Measurements from ENCODE around the gene UBXN7. TPM values are rescaled to one million over a fixed set of nuclear protein-coding genes. Genes with fewer than 3 reads are reported as not detected.

The UBXN7 gene
- total RNA-seq, 6 experiments from 2014 or later = 4.9 to 22.3 (median 19.1) TPM

GRCh38 chr3:196419386-196419785 is 12.8 kb downstream of the UBXN7 start:
- H3K36me3 ChIP-seq = no peaks in the 10 kb centered on the region
- no peaks in the 10 kb centered on the region for H3K9me3 ChIP-seq
- TF ChIP-seq CTCF (IDR thresholded peaks at IDR 0.05) = no peak
- no peak for TF ChIP-seq POLR2A (IDR thresholded peaks at IDR 0.05)
- intact Hi-C loops (cut with DNase I) = no loop called here
- WGBS (ENCODE audit: insufficient coverage, low coverage, low lambda C conversion rate, missing lambda C conversion rate) = 98% methylated on average over 5 of the region's 6 CpGs
- H3K4me3 ChIP-seq = no peak overlapping the region
- no peaks in the 10 kb centered on the region for H3K27me3 ChIP-seq
- no peak overlapping the region for H3K27ac ChIP-seq
- no peaks in the 10 kb centered on the region for H3K4me1 ChIP-seq
- ATAC-seq (no peak), DNase-seq (no peak)

GRCh38 chr3:196418601-196419000 is 13.6 kb downstream of the UBXN7 start:
- no peaks in the 10 kb centered on the region for H3K9me3 ChIP-seq
- no peaks in the 10 kb centered on the region for H3K27me3 ChIP-seq
- intact Hi-C loops (cut with DNase I) = no loop called here
- H3K36me3 ChIP-seq = no peaks in the 10 kb centered on the region
- H3K27ac ChIP-seq = no peak overlapping the region
- TF ChIP-seq POLR2A (IDR thresholded peaks at IDR 0.05) = no peak
- no peak for TF ChIP-seq CTCF (IDR thresholded peaks at IDR 0.05)
- 89% methylated on average over 4 of the region's 6 CpGs for WGBS (ENCODE audit: insufficient coverage, low coverage, low lambda C conversion rate, missing lambda C conversion rate)
- DNase-seq = no peak
- H3K4me3 ChIP-seq = no peak overlapping the region
- no peaks in the 10 kb centered on the region for H3K4me1 ChIP-seq
- ATAC-seq = no peak

- H3K4me1 ChIP-seq = no peaks in the 10 kb centered on the region
- WGBS (ENCODE audit: insufficient coverage, low coverage, low lambda C conversion rate, missing lambda C conversion rate) = 82% methylated on average over 3 of the region's 3 CpGs
- H3K27ac ChIP-seq = no peak overlapping the region
- no peak for TF ChIP-seq POLR2A (IDR thresholded peaks at IDR 0.05)
- DNase-seq = no peak
- intact Hi-C loops (cut with DNase I) = no loop called here
- no peak overlapping the region for H3K4me3 ChIP-seq
- ATAC-seq = no peak
- no peaks in the 10 kb centered on the region for H3K9me3 ChIP-seq
- no peaks in the 10 kb centered on the region for H3K27me3 ChIP-seq
- H3K36me3 ChIP-seq = no peaks in the 10 kb centered on the region
These were observed 17.8 kb downstream of the UBXN7 start for GRCh38 chr3:196414469-196414868.

- H3K9me3 ChIP-seq = peaks cover 0 to 2% (median 0%) of the 10 kb centered on the region in 4 donors
- no peak for TF ChIP-seq CTCF (IDR thresholded peaks at IDR 0.05)
- TF ChIP-seq POLR2A (IDR thresholded peaks at IDR 0.05) = no peak
- H3K27ac ChIP-seq = no peak overlapping the region
- DNase-seq (no peak), ATAC-seq (no peak)
- intact Hi-C loops (cut with DNase I) = no loop called here
- H3K4me1 ChIP-seq = no peaks in the 10 kb centered on the region
- H3K36me3 ChIP-seq = no peaks in the 10 kb centered on the region
- WGBS (ENCODE audit: insufficient coverage, low coverage, low lambda C conversion rate, missing lambda C conversion rate) = 83% methylated on average over 5 of the region's 5 CpGs
- H3K27me3 ChIP-seq = no peaks in the 10 kb centered on the region
- H3K4me3 ChIP-seq = no peak overlapping the region
These were observed 19.5 kb downstream of the UBXN7 start for GRCh38 chr3:196412704-196413103.

- DNase-seq (no peak), ATAC-seq (no peak)
- intact Hi-C loops (cut with DNase I) = no loop called here
- TF ChIP-seq POLR2A (IDR thresholded peaks at IDR 0.05) (no peak), CTCF (IDR thresholded peaks at IDR 0.05) (no peak)
- Histone ChIP-seq H3K27ac (no peak overlapping the region), H3K4me3 (no peak overlapping the region), H3K9me3 (peaks cover 0 to 2% (median 0%) of the 10 kb centered on the region in 4 donors), H3K36me3 (no peaks in the 10 kb centered on the region), H3K4me1 (no peaks in the 10 kb centered on the region), H3K27me3 (no peaks in the 10 kb centered on the region)
- WGBS (ENCODE audit: insufficient coverage, low coverage, low lambda C conversion rate, missing lambda C conversion rate) = 100% methylated on average over 1 of the region's 1 CpG
These were observed 22.8 kb downstream of the UBXN7 start for GRCh38 chr3:196409409-196409808.
